Mesothelial cell of epicardium (in vitro differentiated cells): ENCODE measurements around the gene MBD4. TPM values are rescaled to one million over a fixed set of nuclear protein-coding genes. Genes with fewer than 3 reads are reported as not detected.
"Not testable (repeated sequence)": the region's sequence is repeated elsewhere in the genome, so short reads cannot be mapped to it uniquely, and the experiment has no call there.

Experiments
- DNase-seq, 2 experiments: peaks; one replicate each; pipeline ENCODE4 v3.0.0; 2021; ENCODE audit warnings: low spot score in 2 of 2; ENCODE audit not compliant: unreplicated experiment in 2 of 2
- H3K27ac Mint-ChIP-seq: 2 replicates; pipeline ENCODE4 v1.8.0; 2021; ENCODE audit warnings: mixed read lengths
- H3K27me3 Mint-ChIP-seq: 2 replicates; pipeline ENCODE4 v1.8.0; 2021; ENCODE audit warnings: low read depth, mixed read lengths
- H3K36me3 Mint-ChIP-seq: 2 replicates; pipeline ENCODE4 v1.8.0; 2021; ENCODE audit warnings: mixed read lengths
- H3K4me1 Mint-ChIP-seq: 2 replicates; pipeline ENCODE4 v1.8.0; 2021; ENCODE audit warnings: mixed read lengths
- H3K4me3 Mint-ChIP-seq: 2 replicates; pipeline ENCODE4 v1.8.0; 2021; ENCODE audit warnings: mild to moderate bottlenecking, moderate library complexity, mixed read lengths
- H3K9me3 Mint-ChIP-seq: 2 replicates; pipeline ENCODE4 v1.8.0; 2021; ENCODE audit warnings: mixed read lengths
- total RNA-seq: library from RNA; stranded (reverse); gene quantifications from 3 replicates; pipeline ENCODE4 v1.2.1, GENCODE V29; 2021
- TF ChIP-seq, protein P1 (sequence below): fragments of 200-600 bp; sonication (generic); IDR thresholded peaks from one replicate; pipeline ENCODE4 v1.5.0; 2021; ENCODE audit warnings: antibody characterized with exemption; ENCODE audit not compliant: unreplicated experiment

MBD4 gene
- total RNA-seq, result 26.6 to 27.1 TPM (median 26.6 TPM) in 3 replicates

GRCh38 chr3:129439817-129440617 is at the start of gene MBD4, which contains the start of gene IFT122:
Gene MBD4 (minus strand): TSS chr3:129439948. CDS start chr3:129439833, 115 bp downstream.
Gene IFT122 (plus strand): TSS chr3:129440224. CDS start chr3:129440331, 107 bp downstream.
- H3K36me3 Mint-ChIP-seq, result peaks cover 9% of the 10 kb centered on the region
- H3K27me3 Mint-ChIP-seq, result no peaks in the 10 kb centered on the region
- H3K9me3 Mint-ChIP-seq, result no peaks in the 10 kb centered on the region
- peak within 1 kb of the TSS; percentile 92 for H3K4me3 Mint-ChIP-seq
- TF ChIP-seq, protein P1, sequence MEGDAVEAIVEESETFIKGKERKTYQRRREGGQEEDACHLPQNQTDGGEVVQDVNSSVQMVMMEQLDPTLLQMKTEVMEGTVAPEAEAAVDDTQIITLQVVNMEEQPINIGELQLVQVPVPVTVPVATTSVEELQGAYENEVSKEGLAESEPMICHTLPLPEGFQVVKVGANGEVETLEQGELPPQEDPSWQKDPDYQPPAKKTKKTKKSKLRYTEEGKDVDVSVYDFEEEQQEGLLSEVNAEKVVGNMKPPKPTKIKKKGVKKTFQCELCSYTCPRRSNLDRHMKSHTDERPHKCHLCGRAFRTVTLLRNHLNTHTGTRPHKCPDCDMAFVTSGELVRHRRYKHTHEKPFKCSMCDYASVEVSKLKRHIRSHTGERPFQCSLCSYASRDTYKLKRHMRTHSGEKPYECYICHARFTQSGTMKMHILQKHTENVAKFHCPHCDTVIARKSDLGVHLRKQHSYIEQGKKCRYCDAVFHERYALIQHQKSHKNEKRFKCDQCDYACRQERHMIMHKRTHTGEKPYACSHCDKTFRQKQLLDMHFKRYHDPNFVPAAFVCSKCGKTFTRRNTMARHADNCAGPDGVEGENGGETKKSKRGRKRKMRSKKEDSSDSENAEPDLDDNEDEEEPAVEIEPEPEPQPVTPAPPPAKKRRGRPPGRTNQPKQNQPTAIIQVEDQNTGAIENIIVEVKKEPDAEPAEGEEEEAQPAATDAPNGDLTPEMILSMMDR, result no peak
- peak; percentile 93 to 97 for DNase-seq
- H3K4me1 Mint-ChIP-seq, result peaks cover 54% of the 10 kb centered on the region
- H3K27ac Mint-ChIP-seq, result peak within 1 kb of the TSS; percentile 95

DNA sequence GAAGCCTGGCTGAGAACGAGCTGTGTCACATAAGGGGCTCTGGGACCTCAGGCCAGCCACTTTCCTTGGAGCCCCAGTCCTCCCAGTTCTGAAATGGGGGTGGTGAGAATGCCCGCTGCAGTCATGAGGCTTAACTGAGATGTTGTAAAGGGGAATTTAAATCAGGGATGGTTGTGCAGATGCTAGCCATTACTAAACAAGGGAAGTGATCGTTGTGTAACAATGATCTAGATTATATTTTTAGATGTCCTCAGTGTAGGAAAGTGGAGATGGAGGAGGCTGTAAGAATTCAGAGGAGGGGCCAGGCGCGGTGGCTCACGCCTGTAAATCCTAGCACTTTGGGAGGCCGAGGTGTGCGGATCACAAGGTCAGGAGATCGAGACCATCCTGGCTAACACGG is 49.5 kb upstream of the MBD4 start:
- H3K4me3 Mint-ChIP-seq, H3K27ac Mint-ChIP-seq, H3K9me3 Mint-ChIP-seq, DNase-seq, H3K27me3 Mint-ChIP-seq: not testable (repeated sequence)
- Mint-ChIP-seq H3K36me3 (peaks cover 20% of the 10 kb centered on the region), H3K4me1 (peaks cover 27% of the 10 kb centered on the region)

DNA sequence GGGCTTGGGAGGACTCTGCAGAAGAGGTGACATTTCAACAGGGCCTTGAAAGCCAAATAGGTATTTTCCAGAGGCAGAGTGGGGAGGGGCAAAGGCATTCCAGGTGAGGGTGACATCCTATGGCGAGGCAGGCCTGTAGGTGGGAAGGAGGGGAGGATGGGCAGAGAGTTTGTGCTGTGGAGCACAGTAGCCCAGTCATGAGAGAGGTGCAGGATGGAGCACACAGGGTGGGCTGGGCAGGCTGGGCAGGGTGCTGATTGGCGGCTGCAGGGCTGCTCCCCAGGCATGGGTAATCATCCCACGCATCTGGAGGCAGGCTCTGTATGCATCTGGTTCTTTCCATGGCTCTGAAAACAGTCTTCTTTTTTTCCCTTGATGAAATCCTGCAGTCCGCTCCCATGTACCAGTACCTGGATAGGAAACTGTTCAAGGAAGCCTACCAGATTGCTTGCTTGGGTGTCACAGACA is 48.2 kb upstream of the MBD4 start:
- peaks cover 24% of the 10 kb centered on the region for H3K36me3 Mint-ChIP-seq
- H3K27ac Mint-ChIP-seq, result not testable (repeated sequence)

GRCh38 chr3:129487183-129487867 is 47.6 kb upstream of the MBD4 start:
- Mint-ChIP-seq H3K4me3 (no peak overlapping the region), H3K36me3 (peaks cover 25% of the 10 kb centered on the region), H3K4me1 (peaks cover 30% of the 10 kb centered on the region), H3K27ac (peak overlapping the region; percentile 47), H3K9me3 (no peaks in the 10 kb centered on the region), H3K27me3 (no peaks in the 10 kb centered on the region)
- TF ChIP-seq, protein P1, result no peak
- no peak for DNase-seq

More for the DNA sequence above, 48.2 kb upstream of the MBD4 start:
- not testable (repeated sequence) for H3K4me3 Mint-ChIP-seq, DNase-seq, H3K27me3 Mint-ChIP-seq, H3K9me3 Mint-ChIP-seq
- H3K4me1 Mint-ChIP-seq, result peaks cover 28% of the 10 kb centered on the region

- no peak overlapping the region for H3K4me3 Mint-ChIP-seq
- no peaks in the 10 kb centered on the region for H3K9me3 Mint-ChIP-seq
- TF ChIP-seq, protein P1, result no peak
- peak overlapping the region; percentile 55 for H3K27ac Mint-ChIP-seq
- no peaks in the 10 kb centered on the region for H3K27me3 Mint-ChIP-seq
- H3K36me3 Mint-ChIP-seq, result peaks cover 20% of the 10 kb centered on the region
- no peak for DNase-seq
- H3K4me1 Mint-ChIP-seq, result peaks cover 37% of the 10 kb centered on the region
These were observed 46.9 kb upstream of the MBD4 start for GRCh38 chr3:129486664-129487035.

- H3K27me3 Mint-ChIP-seq, result no peaks in the 10 kb centered on the region
- peaks cover 43% of the 10 kb centered on the region for H3K4me1 Mint-ChIP-seq
- no peaks in the 10 kb centered on the region for H3K9me3 Mint-ChIP-seq
- no peak overlapping the region for H3K4me3 Mint-ChIP-seq
- H3K36me3 Mint-ChIP-seq, result peaks cover 18% of the 10 kb centered on the region
- TF ChIP-seq, protein P1, result no peak
- peak overlapping the region; percentile 68 for H3K27ac Mint-ChIP-seq
- no peak for DNase-seq
These were observed 46.2 kb upstream of the MBD4 start for GRCh38 chr3:129485721-129486663.

DNA sequence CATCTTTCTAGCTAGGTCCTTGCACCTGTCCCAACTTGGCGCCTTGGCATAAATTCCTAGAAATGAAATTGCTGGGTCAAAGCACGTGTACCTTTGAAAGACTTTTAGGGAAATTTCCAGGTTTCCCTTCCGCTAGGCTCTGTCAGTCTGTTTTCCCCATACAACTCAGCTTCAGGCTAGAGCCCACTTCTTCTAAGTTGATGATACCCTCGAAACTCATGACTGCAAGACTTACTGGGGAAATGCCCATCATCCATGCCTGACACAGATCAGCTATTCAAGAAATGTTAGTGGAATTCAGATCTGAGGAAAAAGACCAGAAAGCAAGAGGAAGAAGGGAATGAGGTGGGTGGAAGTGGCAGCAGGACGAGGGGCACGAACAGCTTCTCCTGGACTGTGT is 45.4 kb upstream of the MBD4 start:
- not testable (repeated sequence) for DNase-seq

More for the DNA sequence above, 45.4 kb upstream of the MBD4 start:
- not testable (repeated sequence) for H3K27ac Mint-ChIP-seq, H3K9me3 Mint-ChIP-seq, H3K27me3 Mint-ChIP-seq, H3K4me3 Mint-ChIP-seq
- peaks cover 15% of the 10 kb centered on the region for H3K36me3 Mint-ChIP-seq
- peaks cover 48% of the 10 kb centered on the region for H3K4me1 Mint-ChIP-seq
